GM19035 (cell line): ENCODE data around the gene EHD3.

ENCODE experiments used
- ATAC-seq: cut with Tn5 transposase; IDR thresholded peaks from one replicate; pipeline ENCODE4 v1.9.1; 2021; ENCODE audit not compliant: unreplicated experiment

EHD3 gene

DNA sequence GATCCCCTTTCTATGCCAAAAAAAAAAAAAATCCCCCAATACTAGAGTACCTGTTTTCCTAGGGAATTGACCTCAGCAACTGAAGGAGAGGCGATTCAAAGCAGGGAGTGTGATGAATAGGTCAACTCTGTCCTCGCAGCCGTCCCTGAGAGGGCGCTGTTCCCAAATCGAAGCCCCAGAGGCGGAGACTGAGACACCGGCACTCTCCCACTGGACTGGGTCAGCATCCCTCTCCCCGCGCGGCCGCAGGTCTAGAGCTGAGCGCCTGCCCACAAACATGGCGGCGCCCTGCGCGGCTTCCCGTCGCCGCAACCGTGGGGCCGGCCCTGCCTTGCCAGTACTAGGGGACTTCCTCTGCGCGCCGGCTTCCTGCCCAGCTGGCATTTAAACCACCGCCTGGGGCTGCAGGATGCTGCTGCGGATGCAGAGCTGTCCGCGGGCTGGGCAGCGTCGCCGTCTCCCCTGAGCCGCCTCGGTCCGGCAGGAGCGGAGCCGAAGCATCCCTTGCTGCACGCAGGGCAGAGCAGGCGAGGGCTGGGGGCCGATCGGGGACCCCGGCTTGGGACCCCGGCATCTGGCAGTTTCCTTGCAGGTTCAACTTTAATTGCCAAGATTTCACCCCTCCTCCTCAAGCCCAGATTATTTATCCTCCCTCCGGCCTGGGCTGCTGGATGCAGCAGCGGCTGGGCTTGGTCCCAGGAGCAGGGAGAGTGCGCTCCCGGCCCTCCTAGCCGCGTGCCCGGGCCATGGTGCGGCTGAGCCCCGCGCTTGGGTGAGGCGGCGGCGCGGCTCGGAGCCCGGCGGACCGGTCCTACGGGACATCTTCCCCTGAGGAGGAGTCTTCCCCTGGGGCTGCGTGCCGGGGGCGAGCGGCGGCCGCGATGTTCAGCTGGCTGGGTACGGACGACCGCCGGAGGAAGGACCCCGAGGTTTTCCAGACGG is at the start of gene EHD3:
Gene EHD3, plus strand, starts transcription at position 412 of the 942 bp plus-strand sequence. Its CDS starts 470 bp downstream, at position 882.
- peak; percentile 97 for ATAC-seq

DNA sequence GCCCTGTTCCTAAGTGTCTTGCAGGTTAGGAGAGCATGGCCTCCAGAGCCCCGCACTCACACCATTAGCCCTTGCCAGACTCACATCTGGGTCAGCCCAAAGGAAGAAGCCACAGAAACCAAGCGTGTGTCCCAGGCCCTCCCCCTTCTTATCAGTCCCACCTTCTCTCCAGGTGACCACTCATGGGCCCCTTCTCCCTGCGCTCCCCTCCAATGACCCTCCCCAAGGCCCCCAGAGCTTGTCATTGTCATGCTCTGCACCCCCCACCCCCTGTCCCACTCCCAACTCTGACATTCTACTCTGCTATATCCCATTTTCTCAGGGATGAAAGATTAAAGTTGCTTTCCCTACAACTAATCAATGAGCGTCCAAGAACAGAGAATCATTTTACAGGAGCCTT is 46.8 kb upstream of the EHD3 start:
- ATAC-seq: no peak

DNA sequence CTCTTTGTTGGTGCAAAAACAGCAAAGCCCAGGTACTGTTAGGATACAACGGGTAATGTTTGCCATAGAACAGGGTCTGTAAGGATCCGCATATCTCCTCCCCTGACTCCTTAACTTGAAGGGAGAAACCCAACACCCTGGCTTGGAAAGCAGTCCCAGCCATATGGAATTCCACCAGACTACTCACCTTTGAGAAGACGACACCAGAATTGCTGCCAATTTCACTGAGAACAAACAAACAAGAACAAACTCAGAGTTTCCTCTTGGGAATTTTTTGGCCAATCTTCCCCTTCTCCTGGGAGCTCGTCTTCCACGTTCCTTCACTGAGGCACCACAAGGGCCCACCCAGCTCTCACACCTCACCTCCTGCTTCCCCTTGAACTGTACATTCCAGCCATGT is 45.8 kb upstream of the EHD3 start:
- ATAC-seq: no peak

DNA sequence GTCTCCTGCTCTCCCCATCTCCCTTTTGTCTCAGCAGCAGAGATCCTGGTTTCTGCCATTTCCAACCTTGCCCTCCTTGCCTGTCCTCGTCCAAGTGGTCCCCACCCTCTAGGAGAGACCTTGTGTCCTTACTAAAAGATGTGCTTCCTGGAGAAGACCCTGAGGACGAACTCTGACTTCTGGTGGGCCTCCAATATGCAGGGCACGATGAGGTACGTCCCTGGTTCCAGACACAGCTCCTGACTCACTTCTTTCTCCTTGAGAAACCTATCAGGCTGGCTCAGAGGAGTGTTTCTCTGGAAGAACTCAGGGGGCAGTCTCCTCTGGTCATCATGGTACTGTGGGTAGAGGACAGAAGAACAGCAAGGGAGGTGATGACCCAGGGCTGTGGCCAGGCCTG is 44.8 kb upstream of the EHD3 start:
- no peak for ATAC-seq

DNA sequence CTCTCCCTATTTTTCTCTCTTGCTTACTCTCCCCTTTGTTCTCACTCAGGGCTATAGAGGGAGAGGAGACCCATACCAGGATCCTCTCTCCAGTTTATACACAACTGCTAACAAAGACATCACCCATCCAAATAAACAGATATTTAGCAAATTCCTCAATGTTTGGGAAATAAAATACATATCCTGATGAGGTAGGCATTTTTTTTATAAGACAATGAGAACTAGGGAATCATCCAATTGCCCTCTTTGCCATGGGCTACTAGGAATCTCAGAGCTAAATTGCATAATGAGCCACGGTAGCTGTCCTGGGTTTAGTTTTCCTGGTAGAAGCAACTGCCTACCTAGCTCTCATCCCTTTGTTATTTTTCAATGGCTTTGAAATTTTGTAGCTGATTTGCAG is 43.8 kb upstream of the EHD3 start:
- no peak for ATAC-seq

DNA sequence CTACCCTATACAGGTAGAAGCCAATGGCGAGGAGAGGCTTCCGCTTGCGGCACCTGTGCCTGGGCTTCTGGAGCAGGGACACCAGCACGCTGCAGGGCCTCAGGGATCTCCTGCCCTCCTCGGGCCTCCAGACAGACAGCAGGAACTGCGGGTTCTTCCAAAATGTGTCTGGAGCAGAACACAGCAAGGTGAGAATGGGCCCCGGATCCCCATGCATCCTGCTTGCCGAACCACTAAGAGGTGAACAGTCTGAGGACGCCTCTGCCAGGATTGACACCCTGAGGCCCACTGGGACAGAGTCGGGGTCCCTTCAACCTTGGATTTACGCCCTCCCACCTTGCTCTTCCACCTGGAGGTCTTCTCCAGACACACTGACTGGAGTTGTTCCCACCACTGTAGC is 42.0 kb upstream of the EHD3 start:
- ATAC-seq: no peak

DNA sequence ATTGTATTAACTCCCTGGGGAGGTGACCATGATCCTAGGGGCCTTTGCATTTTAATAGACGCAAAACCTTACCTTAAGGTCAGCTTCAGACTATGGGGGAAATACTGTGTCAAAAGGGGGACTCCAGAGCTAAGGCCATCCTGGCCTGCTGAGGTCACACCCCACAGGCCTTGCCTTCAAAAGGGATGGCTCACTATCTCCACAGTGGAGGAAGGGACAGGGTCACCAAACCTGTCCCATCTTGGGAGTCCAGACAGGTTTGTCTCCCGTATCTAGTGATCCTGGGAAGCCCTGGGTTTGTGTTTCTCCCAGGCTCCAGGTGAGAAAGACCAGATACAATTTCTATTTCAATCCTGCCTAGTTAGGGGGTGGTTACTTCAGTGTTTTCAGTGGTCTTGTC is 41.6 kb upstream of the EHD3 start:
- ATAC-seq: no peak

DNA sequence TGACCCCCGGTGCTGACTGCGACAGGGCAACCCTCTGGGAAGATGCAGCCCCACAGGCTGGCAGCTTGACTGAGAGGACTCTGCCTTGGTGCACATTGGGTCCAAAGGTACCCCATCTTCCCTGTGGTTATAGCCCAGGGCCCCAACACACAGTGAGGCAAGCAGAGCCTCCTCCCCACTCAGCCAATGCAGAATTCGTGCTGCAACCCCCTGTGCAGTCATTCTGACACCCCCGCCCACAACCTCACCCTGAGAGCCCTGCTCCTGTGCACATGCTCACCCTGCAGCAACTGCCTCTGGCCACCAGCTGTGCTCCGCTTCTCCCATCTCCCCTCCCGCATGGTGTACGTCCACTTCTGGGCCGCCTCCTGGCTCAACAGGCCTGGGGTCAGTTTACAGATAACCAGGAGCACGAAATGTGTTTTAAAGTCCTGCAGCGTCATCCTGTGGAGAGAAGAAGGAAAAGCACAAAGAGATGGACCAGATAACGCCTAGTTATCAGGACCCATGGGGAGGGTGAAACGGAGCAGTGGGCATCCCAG is 41.0 kb upstream of the EHD3 start:
- ATAC-seq: no peak

DNA sequence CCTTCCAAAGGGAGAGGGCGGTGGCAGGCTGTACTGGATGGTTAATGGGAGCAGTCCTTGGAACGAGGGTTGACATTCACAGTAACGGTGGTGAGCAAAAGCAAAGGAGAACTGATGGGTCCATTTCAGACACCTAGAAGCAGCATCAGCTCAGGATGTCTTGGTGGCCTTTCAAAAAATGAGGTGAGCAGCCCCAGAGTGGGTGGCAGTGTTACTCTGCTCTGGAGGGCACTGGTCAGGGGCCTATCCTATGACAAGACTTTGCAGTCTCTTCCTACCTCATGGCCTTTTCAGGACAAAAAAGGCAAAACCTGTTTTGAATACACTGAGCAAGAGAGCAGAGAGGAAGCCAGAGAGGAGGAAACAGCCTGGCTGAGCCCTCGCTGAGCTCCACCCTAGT is 40.1 kb upstream of the EHD3 start:
- ATAC-seq: no peak

DNA sequence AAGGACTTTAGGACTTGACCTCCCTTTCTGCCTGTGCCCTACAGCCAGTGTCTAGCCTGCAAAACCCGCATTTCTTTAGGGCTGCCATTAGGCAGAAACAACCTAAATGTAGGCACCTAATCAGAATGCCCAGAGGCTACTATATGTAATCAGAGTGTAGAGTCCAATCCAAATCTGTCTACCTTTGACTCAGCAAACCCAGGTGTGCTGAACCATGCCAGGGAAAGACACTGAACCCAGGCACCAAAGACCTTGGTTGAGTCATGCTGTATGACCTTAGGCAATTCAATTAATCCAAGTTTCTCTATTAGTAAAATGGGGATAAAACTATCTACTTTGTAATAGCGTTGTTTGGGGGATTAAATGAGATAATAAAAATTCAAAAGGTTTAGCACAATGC is 37.3 kb upstream of the EHD3 start:
- no peak for ATAC-seq

DNA sequence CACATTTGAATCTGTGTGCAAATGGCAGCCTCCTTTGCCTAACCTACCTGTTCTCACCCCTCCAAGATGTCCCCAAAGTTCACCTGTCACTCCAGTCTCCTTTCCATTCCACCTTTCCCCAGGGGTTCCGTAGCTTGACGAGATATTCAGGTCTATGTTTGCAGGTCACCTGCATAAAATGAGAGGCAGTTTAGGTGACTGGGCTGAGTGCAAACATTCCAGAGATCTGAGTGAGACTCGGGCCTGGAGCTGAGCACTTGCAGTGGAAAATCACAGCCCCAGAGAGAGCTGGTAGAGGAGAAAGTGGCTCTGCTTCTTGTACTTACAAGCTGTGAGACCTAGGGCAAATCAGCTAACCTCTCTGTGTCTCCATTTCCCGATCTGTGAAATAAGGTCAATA is 36.8 kb upstream of the EHD3 start:
- no peak for ATAC-seq

DNA sequence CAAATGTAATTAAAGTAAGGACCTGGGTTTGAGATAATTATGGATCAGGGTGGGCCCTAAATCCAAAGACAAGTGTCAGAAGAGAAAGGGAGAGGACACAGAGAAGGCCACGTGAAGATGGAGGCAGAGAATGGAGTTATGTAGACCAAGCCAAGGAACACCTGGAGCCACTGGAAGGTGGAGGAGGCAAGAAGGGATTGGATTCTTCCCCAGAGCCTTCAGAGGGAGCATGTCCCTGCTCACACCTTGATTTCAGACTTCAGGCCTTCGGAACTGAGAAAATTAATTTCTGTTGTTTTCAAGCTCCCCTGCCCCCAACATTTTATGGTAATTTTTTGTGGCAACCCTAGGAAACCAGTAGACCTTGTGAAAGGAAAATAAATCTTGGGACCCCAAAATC is 36.3 kb upstream of the EHD3 start:
- no peak for ATAC-seq

DNA sequence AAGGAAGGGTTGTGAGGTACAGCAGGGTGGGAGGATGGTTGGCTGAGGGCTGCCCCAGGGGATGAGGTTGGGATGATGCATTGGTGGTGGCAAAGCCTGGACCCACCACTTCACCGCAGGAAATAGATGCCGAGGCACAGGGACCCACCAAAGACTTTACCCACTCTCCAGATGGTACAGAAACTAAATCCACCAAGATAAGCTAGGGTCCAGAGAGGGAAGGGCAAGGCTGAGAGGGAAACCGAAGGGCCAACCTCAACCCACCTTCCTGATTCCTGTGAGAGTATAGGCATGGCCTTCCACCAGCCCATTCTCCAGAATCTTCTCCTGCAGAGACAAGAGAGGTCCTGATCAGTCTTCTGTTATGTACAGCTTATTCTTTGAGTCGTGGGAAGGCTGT is 34.7 kb upstream of the EHD3 start:
- no peak for ATAC-seq

DNA sequence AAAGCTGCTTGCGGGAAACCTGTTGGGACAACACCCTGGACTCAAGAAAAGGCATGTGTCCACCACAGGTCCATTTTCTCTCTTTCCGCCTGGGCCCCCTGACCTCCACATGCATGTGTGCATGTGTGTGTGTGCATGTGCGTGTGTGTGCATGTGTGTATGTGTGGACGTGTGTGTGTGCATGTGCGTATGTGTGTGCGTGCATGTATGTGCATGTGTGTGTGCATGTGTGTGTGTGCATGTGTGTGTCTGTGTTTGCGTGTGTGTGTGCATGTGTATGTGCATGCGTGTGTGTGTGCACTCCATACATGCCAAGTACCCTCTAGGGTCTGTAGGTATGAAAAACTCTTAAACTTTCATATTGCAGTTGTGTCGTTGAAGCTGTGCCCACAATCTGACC is 33.0 kb upstream of the EHD3 start:
- no peak for ATAC-seq

DNA sequence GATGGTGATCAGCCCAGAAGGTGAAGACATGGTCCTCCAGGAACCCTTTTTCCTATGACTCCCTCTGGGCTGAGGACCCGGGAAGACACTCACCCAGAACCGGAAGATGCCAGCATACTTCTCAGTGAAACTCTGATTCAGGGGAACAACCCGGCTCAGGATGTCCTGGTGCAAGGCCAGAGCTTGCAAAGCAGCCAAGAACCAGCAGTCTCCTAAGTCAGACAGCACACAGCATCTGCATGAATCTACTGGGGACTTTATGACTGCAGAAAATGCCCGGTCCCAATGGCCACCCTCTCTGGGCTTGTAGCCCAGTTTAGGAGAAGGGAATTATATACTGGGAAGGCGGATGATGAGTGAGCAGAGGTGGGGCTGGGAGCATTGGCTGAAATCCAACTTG is 31.9 kb upstream of the EHD3 start:
- ATAC-seq: no peak

DNA sequence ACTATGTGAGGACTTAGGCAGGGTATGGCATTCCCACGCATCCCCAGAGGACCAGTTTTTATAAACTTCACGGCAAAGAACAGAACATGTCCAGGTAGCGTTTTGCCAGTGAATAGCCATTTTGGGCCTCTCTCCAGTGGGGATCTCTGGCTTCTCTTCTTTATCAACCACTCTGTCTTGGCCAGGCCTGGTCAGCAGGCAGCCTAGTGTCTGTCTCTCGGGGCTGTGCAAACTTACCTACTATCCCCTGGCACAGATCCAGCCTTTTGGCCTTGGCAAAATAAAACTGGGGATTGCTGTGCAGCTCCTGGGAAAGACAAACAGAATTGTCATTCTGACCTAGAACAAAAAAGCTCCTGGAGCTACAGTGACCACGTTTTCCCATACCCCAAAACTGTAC is 31.1 kb upstream of the EHD3 start:
- ATAC-seq: no peak

DNA sequence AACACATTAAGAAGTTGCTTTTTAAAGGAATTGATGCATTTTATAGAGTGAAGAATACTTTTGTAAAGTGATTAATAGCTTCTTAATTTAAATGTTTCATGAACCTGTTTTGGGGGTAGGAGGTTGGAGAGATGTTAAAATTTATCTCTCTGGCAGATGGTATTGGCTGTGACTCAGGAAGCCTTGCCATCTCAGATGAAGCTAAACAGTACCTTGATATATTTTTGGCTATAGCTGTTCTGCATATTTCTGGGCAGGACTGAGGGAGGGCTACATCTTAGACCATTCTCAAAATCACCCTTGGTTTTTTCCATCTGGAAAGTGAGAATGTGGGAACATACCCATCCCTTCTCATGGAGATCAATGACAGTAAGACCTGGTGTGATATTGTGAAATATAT is 30.0 kb upstream of the EHD3 start:
- ATAC-seq: no peak

DNA sequence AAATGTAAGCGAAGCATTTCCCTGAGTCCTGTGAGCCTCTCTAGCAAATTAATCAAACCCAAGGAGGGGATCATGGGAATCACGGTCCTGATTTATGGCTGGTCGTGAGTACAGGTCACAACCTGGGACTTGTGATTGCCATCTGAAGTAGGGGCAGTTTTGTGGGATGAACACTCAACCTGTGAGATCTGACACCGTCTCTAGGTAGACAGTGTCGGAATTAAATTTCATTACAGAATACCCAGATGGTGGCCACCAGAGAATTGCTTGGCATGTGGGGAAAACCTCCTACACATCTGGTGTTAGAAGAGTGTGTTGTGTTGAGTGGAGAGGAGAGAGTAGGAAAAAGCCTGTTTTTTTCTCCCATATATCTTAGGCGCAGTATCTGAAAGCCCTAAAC is 29.2 kb upstream of the EHD3 start:
- ATAC-seq: no peak

DNA sequence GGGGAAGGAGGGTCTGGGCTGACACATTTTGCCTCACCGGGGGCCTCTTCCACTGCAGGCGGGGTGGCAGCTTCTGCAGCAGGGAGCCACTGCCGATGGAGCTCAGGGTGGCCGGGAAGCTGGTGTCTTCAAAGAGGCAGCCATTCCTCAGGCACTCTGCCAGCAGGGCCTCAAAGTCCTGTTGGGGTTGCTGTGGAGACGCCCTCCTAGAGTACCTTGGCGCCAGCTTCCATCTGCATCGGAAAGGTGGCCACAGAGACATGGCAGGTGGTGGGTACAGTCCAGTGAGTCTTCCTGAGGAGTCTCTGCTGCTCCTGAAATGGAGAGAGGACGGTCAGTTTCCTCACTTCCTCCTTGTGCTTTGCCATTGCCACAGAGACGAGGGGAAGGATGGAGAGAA is 28.8 kb upstream of the EHD3 start:
- ATAC-seq: no peak

DNA sequence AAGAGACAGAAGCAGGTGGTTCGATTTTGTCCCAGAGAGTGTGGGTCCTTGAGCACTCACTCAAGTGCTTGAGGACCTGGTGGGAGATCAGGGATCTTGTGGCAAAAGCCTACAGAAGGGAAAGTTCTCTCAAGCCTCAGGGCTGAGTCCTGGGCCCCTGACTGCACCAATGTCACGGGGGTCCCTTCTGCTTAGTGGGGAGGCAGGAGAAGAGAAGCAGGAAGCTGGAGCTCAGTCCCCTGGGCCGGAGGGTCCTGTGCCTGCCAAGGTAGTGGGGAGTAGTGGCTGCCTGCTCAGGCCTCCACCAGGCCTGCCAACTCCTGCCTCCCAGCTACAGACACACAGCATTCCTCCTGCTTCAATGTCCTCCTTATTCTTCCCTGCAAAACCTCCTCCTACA is 28.3 kb upstream of the EHD3 start:
- ATAC-seq: no peak

DNA sequence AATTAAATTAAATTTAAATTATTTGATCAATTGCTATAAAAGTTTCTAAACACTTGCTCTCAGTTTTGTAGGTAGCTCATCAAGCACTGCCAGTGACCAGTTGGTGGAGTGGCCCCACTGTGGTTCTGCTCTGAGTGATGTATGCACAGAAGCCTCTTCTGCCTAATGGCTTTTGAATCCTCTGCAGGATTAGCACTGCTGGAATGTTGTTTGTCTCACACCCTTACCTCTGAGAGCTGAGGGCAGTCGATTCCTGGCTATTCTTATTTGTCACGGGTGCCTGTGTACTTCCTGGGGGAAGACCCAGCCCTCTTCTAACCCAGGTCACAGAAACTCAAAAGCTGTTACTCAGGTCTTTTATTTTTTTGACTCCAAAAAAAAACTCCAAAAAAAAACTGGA is 26.2 kb upstream of the EHD3 start:
- ATAC-seq: no peak

DNA sequence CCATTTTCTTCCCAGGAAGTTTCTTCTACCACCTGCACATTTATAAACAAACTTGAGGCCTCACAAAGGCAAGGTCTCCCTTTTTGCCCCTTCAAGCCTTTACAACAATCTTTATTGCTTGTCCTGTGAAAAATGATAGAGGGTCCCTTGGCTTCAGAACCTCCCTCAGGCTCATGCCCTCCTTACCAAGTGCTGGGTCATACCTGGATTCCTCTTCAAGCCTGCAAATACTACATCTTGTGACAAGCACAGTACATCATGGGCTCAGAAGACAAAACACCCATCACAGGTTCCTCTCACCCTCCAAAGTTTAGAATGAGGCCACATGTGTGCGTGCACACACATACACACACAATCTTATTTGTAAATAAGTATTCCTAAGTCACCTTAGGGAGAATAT is 25.7 kb upstream of the EHD3 start:
- no peak for ATAC-seq
